RCC 7860 (cell line): ENCODE results near the gene CTLA4.
"Not testable (repeated sequence)": the region's sequence is repeated elsewhere in the genome, so short reads cannot be mapped to it uniquely, and the experiment has no call there.

ENCODE experiments used
- DNase-seq: peaks from one replicate; pipeline ENCODE4 v3.0.0-alpha.2; 2015; ENCODE audit warnings: low spot score
- FAIRE-seq: peaks from 2 replicates; lab custom pipeline; 2012; peaks lifted over from hg19 to GRCh38; lab: Jason Lieb, UNC

The CTLA4 gene

DNA sequence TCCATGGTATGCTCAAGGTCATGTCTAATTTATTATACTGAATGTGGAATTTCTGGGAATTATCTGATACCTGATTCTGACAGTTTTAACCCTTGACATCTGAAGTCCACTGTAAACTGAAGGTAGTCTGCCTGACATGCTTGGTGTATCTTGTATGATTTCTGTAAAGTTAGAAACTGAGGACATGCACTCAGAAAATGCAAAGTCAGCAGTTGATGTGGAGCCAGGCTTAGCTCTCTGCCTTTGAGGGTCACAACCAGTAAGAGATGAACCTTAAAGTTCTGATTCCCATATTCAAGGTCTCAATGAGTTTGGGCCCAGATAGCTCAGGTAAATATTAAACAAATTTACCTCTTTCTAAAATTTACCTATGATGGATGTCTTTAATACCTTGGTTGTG, 12.3 kb upstream of the CTLA4 start:
- FAIRE-seq (no peak), DNase-seq (no peak)

DNA sequence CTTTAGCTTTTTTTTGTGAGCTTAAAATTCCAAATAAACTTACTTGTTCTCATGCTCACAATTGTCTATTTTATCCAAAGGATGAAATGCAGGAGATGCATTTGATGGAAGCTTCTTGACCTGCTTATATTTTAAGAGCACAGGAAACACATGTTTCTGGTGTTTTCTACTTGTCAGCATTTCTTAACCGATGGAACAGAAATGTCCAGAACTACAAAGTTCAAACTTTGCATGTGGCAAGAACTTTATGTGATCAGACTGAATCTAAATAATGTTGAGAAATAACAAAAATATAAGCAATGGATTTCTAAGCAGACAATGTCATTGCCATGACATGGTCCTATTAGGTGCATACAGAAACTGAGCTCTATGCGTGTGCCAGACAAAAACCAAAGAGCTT, 9.9 kb upstream of the CTLA4 start:
- DNase-seq = no peak
- no peak for FAIRE-seq

DNA sequence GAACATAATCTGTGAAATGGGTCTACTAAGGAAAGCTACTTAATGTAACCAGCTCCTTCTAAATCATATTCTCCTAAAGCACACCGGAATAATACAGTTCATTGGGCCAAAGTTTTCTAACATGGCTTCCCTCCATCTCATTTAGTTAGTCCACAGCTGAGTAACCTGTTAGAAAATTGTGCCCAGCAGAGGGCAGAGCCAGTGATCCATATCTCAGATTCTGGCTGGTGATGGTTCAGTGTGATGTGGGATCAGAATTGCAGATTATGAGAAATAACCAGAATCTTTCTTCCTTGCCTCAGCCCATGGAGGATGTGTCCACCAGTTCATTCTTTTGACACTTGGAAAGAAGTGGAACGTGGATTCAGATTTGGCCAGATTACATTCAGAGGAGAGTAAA, 9.4 kb upstream of the CTLA4 start:
- no peak for FAIRE-seq
- DNase-seq = no peak

DNA sequence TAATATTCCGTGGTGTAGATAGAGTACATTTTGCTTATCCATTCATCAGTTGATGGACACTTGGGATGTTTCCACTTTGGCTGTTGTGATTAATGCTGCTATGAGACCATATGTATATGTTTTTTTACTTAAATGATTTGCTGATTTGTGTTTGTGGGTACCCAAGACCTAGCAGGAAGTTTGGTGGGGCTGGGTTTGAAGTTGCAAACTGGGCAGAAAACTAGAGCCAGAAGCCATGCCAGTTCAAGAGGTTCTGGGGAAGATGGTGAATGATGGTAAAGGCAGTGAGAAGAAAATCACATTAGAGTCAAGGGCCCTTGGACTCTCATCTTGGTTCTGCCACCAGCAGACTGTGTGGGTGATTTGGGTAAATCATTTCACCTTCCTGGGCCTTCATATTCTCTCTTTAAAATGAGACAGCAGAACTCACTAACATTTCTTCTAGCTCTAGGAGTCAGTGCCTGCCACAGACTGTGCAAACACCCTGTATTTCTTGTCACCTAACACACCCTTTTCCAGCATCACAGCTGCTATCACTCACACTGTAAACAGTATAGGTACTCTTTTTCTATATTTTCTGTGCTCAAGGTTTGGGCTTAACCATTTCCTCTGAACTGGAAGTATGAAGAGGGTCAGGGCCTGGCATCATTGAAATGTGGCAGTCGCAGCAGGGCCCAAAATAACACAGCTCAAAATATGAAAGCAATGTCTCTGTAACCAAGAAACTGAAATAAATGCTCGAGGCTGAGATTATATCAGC, 8.4 kb upstream of the CTLA4 start:
- no peak for FAIRE-seq
- DNase-seq = no peak

DNA sequence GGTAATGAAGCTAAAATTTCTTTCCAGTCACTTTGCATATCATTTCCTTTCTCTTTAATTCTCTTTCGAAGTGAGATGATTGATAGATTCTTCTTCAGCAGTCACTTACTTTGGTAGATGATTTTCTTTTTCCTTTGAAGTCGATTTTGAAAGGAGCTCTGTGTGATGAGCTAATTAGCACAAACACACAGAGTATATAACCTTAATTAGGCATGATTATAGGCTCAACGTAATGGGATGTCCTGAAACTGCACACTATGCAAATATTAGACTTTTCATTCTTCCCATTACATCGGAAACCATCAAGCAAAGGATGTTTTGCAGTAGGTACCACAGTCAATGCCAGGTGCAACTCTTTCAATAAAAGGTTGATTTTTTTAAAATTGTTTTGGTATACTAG, 6.4 kb upstream of the CTLA4 start:
- DNase-seq = no peak
- FAIRE-seq = no peak

DNA sequence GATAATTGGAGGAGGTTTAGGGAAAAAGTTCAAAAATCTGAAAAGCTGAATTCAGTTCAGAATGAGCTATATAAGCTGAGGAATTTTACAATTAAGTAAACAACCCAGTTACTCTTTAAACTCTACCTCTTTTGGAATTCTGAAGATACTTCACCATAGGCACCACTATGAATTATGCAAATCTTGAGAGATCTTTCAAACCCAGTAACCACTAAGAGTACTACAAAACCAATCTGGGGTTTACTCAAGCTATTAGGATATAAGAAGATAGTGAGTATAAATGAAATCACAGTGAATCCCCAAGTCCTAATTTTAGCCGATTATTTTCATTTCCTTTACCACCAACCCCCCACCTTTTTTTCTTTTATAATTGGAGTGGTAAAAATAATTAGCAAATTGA, 6.0 kb upstream of the CTLA4 start:
- FAIRE-seq = no peak
- no peak for DNase-seq

DNA sequence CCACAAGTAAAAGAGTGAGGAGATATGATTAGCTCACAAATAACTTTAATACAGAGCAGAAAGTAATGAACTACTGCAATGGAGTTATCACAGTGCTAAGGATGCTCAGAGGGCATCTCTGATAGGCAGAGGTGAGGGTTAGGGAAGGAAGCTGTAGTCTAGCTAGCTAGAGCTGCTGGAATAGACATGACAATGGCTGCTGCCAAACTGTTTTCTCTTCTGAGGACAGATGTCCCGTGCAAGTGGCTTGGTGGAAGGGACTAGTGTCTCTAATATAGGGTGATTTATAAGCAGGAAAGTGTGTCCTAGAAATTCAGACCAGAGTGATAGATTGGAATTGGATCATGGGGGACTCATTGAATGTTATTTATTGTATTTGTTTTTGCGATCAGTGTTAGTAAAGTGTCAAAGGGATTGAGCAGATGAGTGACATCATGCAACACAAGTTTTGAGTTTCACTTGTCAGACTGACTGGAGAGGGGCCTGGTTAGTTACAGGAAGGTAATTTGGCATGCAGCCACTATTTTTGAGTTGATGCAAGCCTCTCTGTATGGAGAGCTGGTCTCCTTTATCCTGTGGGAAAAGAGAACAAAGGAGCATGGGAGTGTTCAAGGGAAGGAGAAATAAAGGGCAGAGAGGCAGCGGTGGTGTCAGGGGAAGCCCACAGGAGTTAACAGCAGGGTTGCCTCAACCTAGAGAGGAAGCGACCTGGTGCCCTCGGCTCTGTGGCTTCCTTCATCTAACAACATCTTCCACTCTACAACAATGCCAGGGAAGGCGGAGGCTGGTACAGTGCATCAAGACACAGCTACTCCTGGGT, 1.9 kb downstream of the CTLA4 start:
- FAIRE-seq = no peak
- no peak for DNase-seq

DNA sequence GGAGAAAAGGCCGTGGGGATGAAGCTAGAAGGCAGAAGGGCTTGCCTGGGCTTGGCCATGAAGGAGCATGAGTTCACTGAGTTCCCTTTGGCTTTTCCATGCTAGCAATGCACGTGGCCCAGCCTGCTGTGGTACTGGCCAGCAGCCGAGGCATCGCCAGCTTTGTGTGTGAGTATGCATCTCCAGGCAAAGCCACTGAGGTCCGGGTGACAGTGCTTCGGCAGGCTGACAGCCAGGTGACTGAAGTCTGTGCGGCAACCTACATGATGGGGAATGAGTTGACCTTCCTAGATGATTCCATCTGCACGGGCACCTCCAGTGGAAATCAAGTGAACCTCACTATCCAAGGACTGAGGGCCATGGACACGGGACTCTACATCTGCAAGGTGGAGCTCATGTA, 2.9 kb downstream of the CTLA4 start:
- FAIRE-seq = no peak
- DNase-seq = no peak

DNA sequence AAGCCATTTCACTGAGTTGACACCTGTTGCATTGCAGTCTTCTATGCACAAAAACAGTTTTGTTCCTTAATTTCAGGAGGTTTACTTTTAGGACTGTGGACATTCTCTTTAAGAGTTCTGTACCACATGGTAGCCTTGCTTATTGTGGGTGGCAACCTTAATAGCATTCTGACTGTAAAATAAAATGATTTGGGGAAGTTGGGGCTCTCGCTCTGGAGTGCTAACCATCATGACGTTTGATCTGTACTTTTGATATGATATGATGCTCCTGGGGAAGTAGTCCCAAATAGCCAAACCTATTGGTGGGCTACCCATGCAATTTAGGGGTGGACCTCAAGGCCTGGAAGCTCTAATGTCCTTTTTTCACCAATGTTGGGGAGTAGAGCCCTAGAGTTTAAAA, 3.4 kb downstream of the CTLA4 start:
- no peak for FAIRE-seq
- DNase-seq = no peak

DNA sequence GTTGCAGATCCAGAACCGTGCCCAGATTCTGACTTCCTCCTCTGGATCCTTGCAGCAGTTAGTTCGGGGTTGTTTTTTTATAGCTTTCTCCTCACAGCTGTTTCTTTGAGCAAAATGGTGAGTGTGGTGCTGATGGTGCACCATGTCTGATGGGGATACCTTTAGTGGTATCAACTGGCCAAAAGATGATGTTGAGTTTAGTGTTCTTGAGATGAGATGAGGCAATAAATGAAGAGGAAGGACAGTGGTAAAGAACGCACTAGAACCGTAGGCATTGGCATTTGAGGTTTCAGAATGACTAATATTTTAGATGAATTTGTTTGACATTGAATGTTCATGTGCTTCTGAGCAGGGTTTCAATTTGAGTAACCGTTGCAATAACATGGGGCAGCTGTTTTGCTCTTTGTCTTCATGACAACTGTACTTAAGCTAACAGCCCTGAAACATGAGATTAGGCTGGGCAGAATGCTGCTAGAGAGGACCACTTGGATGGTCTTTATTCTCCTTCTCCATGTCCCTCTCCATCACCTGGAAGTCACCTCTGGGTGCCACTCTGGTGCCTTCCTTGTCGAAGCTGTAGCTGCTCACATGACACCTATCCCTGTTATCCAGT, 3.9 kb downstream of the CTLA4 start:
- DNase-seq = no peak
- FAIRE-seq = no peak

DNA sequence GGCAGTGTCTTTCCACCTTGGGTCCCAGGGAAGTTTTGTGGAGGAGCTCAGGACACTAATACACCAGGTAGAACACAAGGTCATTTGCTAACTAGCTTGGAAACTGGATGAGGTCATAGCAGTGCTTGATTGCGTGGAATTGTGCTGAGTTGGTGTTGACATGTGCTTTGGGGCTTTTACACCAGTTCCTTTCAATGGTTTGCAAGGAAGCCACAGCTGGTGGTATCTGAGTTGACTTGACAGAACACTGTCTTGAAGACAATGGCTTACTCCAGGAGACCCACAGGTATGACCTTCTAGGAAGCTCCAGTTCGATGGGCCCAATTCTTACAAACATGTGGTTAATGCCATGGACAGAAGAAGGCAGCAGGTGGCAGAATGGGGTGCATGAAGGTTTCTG, 5.9 kb downstream of the CTLA4 start:
- no peak for DNase-seq
- FAIRE-seq = no peak

DNA sequence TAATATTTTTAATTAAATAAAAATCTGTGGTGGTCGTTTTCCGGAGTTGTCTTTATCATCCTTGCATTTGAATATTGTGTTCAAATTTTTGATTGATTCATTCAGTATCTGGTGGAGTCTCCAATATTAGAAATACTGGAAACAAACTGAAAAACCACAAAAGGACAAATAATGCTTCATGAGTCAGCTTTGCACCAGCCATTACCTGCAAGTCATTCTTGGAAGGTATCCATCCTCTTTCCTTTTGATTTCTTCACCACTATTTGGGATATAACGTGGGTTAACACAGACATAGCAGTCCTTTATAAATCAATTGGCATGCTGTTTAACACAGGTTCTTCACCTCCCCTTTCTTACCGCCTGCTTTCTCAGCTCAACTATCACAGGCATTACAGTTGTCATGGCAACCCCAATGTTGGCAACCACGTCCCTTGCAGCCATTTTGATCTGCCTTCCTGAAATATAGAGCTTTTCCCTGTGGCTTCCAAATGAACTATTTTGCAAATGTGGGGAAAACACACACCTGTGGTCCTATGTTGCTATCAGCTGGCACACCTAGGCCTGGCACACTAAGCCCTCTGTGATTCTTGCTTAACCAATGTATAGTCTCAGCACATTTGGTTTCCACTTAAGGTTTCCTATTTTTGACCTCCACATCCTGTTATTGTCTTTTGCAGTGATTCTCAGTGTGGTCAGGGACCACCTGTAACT, 6.5 kb downstream of the CTLA4 start:
- no peak for DNase-seq
- FAIRE-seq = no peak

DNA sequence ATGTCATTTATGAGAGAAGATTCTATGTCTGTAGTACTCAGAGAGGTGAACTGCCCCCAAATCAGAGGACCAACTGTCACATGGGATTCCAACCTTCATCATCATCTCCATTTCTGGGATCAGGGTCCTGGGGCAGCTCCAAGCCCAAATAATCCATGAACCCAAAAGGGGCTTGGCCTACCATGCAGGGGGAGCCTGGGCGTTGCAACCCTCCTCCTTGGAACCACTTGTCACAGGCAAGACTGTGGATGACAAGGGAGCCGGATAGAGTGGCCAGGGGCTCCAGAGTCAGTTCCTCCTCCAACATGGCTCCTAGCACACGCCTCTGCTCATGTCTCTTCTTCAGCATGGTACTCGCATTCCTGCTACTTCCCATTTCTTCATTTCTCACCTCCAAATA, 7.9 kb downstream of the CTLA4 start:
- no peak for FAIRE-seq

DNA sequence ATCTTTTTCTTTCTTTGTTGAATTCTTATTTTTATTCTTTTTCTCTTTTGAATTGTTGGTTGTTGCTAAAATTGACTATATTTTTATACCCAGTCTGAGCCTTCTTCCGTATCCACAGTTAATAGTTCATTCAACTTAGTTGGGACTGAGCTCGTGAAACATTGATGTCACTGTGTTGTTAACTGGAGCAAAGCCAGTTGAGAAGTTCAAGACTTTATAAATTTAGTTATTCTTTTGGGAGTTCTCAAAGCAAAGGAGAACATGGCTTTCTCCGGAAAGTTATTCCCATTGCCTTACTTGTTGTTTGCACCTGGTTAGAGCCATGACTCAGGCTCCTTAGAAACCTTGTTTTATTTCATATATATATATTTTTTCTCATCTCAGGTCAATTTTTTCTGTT, 8.8 kb downstream of the CTLA4 start:
- FAIRE-seq = no peak
- DNase-seq = no peak

More for the DNA sequence above, 7.9 kb downstream of the CTLA4 start:
- no peak for DNase-seq

DNA sequence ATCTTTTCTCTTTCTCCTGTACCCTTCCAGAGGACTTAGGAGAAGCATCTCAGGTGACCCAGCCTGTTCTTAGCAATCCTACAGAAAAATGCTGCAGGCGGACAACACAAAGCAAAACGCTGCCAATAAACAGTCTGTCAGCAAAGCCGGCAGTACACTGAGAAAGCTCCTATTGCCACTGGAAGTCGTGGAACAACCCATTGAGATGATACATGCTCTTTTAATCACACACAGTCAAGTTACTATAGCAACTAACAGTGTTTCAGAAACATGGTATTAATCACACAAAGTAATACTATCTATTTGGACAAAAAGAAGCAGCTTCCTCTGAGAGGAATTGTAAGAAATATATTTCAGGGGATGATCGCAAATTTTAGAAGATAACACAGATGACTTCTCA, 10.5 kb downstream of the CTLA4 start:
- DNase-seq (no peak), FAIRE-seq (no peak)

DNA sequence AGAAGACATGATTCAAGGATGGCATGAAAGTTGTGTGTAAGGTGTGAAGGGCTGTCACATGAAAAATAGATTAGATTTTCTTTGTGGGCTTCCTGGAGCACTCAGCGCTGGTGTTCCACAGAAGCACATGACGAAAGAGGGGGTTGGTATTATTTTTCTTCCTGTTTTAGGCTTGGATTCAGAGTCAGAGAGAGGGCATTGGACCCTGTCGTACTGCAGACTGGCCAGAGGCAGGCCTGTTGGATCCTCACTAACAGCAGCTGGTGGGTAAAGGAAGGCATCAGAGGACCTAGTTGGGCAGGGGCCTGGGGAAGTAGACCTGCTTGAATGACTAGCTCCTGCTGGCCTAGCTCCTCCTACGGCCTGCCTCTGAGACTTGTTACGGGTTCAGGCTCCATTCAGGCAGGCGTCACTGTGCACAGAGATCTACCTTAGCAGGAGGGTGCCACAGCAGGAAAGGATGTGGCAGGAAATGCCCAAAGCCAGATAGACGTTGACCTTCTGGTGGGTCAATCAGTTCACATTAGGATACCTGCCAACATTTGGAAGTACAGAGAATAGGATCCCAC, 13.1 kb downstream of the CTLA4 start:
- DNase-seq (no peak), FAIRE-seq (no peak)

DNA sequence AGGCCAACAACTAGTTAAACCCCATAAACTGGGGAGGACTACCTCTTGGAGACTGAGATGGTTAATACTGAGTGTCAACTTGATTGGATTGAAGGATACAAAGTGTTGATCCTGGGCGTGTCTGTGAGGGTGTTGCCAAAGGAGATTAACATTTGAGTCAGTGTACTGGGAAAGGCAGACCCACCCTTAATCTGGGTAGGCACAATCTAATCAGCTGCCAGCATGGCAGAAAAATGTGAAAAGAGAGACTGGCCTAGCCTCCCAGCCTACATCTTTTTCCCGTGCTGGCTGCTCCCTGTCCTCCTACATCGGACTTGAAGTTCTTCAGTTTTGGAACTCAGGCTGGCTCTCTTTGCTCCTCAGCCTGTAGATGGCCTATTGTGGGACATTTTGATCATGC, 13.6 kb downstream of the CTLA4 start:
- FAIRE-seq, DNase-seq: not testable (repeated sequence)

DNA sequence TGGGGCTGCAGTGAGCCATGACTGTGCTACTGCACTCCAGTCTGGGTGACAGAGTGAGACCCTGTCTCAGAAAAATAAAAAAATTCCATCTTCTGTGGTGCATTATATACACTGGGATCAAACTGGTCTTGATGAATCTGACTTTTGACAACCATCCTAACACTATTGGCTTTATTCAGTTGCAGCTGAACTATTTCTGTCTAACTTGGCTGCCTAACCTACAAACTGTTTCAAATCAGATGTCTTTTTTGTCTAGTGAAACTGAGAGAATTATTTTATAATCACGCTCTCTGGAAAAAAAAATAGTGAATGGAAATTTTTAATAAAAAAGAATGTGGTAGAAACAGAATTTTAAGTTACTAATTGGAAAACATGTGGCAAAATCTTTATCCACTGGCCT, 15.0 kb downstream of the CTLA4 start:
- FAIRE-seq (no peak), DNase-seq (no peak)

DNA sequence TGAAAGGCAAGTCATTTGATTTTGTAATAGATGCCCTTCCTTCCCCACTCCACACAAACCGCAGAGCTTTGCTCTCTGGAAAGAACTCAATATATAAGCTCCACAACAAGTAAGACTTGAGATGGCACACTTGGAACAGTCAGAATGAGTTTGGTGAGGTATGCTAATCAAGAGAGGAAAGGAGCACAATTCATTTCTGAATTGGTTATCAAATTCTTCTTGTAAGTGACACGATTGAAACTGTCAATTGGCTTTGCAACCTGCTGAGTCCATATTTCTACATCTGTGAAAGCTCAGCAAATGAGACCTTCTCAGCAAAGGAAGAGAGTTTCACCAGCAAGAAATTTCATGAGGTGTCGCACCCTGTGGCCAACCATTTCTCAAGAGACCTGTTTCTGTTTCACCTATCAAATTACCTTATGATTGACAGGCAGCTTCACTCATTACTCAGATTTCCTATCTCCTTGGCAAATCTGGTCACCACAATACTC, 19.1 kb downstream of the CTLA4 start:
- DNase-seq = no peak
- no peak for FAIRE-seq

DNA sequence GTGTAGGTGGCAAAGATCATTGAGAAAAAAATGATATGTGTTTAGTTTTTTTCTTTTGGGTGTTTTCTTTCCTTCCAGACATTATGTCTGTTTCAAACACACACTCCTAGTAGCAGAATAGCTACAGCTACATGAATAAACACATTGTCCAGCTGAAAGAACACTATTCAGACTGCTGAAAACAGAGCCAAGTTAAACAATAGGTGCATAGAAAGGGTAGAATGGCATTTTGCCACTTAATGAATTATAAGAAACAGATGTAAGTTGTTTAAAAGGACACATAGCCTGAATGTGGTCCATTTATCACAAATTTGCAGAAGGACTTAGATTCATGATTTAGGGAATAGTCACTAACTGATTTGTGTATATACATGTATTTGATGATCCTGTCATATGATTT, 20.1 kb downstream of the CTLA4 start:
- FAIRE-seq = no peak
- DNase-seq = no peak

DNA sequence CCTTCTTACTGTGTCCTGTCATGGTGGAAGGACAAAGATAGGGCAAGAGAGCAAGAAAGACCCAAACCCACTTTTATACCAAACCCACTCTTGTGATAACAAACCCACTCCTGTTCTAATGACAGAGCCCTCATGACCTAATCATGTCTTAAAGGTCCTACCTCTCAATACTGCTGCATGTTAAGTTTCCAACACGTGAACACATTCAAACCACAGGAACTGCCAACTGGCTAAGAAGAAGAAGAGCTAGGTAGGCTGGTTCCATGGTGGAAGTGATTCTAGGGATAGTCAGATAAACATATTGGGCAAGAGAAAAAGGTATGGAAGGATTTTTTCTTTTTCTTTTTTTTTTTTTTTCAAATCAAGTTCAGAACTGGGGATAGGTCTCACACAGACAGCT, 22.0 kb downstream of the CTLA4 start:
- DNase-seq = no peak
- no peak for FAIRE-seq
